ENCODE results near the gene WBP1L.
"Not testable (repeated sequence)": the region's sequence is repeated elsewhere in the genome, so short reads cannot be mapped to it uniquely, and the experiment has no call there.

WBP1L gene

DNA sequence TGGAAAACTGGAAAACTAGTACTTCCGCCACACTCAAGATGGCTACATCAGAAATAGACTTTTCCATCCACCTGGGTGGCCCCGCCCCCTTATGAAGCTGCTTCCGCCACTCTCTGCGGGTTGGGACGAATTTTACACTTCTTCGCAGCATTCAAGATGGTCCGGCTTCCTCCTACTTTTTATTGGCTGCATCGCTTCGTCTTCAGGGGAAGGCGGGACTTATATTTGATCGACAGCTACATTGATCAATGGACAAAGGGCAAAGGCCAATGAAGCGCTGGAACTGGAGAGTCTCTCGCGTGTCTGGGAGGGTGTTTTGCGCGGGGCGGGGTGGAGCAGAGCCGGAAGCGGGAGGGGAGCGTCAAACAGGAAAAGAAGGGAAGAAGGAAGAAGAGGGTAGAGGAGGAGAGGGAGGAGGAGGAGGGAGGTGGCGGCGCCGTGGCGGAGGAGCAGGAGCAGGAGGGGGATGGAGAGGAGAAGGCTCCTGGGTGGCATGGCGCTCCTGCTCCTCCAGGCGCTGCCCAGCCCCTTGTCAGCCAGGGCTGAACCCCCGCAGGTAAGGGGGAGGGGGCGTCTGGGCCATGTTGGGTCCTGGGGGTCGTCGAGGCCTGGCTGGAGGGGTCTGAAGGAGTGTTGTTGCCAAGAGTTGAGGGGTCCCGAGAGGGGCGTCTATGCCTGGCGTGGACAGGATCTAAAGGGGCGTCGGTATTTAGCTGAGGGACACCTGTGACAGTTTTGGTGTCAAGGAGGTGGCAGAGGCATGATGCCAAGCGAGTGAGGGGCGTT lies at the start of gene WBP1L:
Gene WBP1L (plus strand): TSS at position 361 of the 786 bp plus-strand sequence. CDS start 106 bp downstream, at position 467.
- H3K9me2 ChIP-seq (replicated peaks; ENCODE audit: control insufficient read depth, low read length): no peaks in the 10 kb centered on the region; the same call in 1 of the 2 replicates
- H3K9me3 ChIP-seq (ENCODE audit: control insufficient read depth, insufficient read depth, low read length): no peaks in the 10 kb centered on the region
- peak within 1 kb of the TSS; percentile 90 for H3K4me3 ChIP-seq (ENCODE audit: low read length)
- peaks cover 45% of the 10 kb centered on the region for H3K79me2 ChIP-seq (ENCODE audit: control insufficient read depth, low read length)
- peak within 1 kb of the TSS; percentile 19; the same call in 1 of the 2 replicates for H3K27ac ChIP-seq (ENCODE audit: low read depth, low read length)
- no peaks in the 10 kb centered on the region for H3K27me3 ChIP-seq (ENCODE audit: control insufficient read depth, low read length)
- no peaks in the 10 kb centered on the region for H4K20me1 ChIP-seq (ENCODE audit: control insufficient read depth, insufficient read depth, low read depth, low read length)
- H3K36me3 ChIP-seq (ENCODE audit: control insufficient read depth, low read length): no peaks in the 10 kb centered on the region
- H3F3A ChIP-seq (ENCODE audit: control insufficient read depth, insufficient read depth): peaks cover 12% of the 10 kb centered on the region
- TF ChIP-seq CTCF (IDR thresholded peaks at IDR 0.05; ENCODE audit: low read depth, low read length, poor library complexity, severe bottlenecking) (no peak), EZH2phosphoT487 (IDR thresholded peaks at IDR 0.05; ENCODE audit: borderline replicate concordance, low read length) (no peak)
- H3K4me2 ChIP-seq (ENCODE audit: low read length): peak within 1 kb of the TSS; percentile 83
- H3K4me1 ChIP-seq (ENCODE audit: control insufficient read depth, low read length): peaks cover 31% of the 10 kb centered on the region

GRCh38 chr10:102695401-102695800 lies 48.3 kb upstream of the WBP1L start:
- not testable (repeated sequence) for H3K79me2 ChIP-seq (ENCODE audit: control insufficient read depth, low read length); H3K9me3 ChIP-seq (ENCODE audit: control insufficient read depth, insufficient read depth, low read length); H3K27me3 ChIP-seq (ENCODE audit: control insufficient read depth, low read length); H3K4me2 ChIP-seq (ENCODE audit: low read length); H4K20me1 ChIP-seq (ENCODE audit: control insufficient read depth, insufficient read depth, low read depth, low read length); H3K9me2 ChIP-seq (replicated peaks; ENCODE audit: control insufficient read depth, low read length); H3K4me3 ChIP-seq (ENCODE audit: low read length); H3K4me1 ChIP-seq (ENCODE audit: control insufficient read depth, low read length); H3K27ac ChIP-seq (ENCODE audit: low read depth, low read length); H3F3A ChIP-seq (ENCODE audit: control insufficient read depth, insufficient read depth)
- peaks cover 28% of the 10 kb centered on the region for H3K36me3 ChIP-seq (ENCODE audit: control insufficient read depth, low read length)

DNA sequence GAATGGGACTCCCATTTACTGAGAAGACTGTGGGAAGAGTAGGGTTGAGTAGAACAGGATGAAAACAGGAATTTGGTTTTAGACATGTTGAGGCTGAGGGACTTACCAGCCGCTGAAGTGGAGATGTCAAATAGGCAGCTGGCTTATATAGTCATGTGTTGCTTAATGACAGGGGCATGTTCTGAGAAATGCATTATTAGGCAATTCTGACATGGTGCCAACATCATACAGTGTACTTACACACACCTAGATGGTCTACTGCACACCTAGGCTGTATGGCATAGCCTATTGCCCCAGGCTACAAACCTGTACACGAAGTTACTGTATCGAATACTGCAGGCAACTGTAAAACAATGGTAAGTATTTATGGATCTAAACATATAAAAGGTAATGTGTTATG lies 47.0 kb upstream of the WBP1L start:
- Histone ChIP-seq H3K36me3 (ENCODE audit: control insufficient read depth, low read length) (peaks cover 33% of the 10 kb centered on the region), H3K27ac (ENCODE audit: low read depth, low read length) (no peak overlapping the region), H3F3A (ENCODE audit: control insufficient read depth, insufficient read depth) (no peaks in the 10 kb centered on the region), H3K9me2 (replicated peaks; ENCODE audit: control insufficient read depth, low read length) (no peaks in the 10 kb centered on the region), H3K79me2 (ENCODE audit: control insufficient read depth, low read length) (no peaks in the 10 kb centered on the region), H3K4me1 (ENCODE audit: control insufficient read depth, low read length) (no peaks in the 10 kb centered on the region), H3K27me3 (ENCODE audit: control insufficient read depth, low read length) (no peaks in the 10 kb centered on the region), H3K4me2 (ENCODE audit: low read length) (no peak overlapping the region), H4K20me1 (ENCODE audit: control insufficient read depth, insufficient read depth, low read depth, low read length) (no peaks in the 10 kb centered on the region), H3K9me3 (ENCODE audit: control insufficient read depth, insufficient read depth, low read length) (no peaks in the 10 kb centered on the region), H3K4me3 (ENCODE audit: low read length) (no peak overlapping the region)
- TF ChIP-seq CTCF (IDR thresholded peaks at IDR 0.05; ENCODE audit: low read depth, low read length, poor library complexity, severe bottlenecking) (no peak), EZH2phosphoT487 (IDR thresholded peaks at IDR 0.05; ENCODE audit: borderline replicate concordance, low read length) (no peak)

DNA sequence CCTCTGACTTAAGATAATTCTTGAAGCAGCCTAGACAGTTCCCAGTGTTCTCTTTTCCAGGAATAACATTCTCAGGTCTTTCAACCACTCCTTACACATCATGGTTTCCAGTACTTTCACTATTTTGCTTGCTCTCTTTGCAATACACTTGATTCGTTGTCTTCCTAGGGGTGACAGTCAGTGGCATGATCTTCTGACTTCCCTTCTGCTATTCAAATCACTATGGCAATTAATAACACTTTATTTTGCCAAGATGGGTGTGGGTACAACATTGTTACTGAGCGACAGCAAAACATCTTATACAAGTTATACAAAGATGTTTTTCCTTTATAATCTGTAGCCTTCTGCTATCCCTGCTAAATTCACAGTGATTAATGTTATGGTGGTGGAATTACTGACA lies 44.9 kb upstream of the WBP1L start:
- H3K36me3 ChIP-seq (ENCODE audit: control insufficient read depth, low read length): peaks cover 35% of the 10 kb centered on the region
- no peaks in the 10 kb centered on the region for H3K79me2 ChIP-seq (ENCODE audit: control insufficient read depth, low read length)
- no peaks in the 10 kb centered on the region for H4K20me1 ChIP-seq (ENCODE audit: control insufficient read depth, insufficient read depth, low read depth, low read length)
- H3K9me3 ChIP-seq (ENCODE audit: control insufficient read depth, insufficient read depth, low read length): no peaks in the 10 kb centered on the region
- H3K4me2 ChIP-seq (ENCODE audit: low read length): no peak overlapping the region
- H3F3A ChIP-seq (ENCODE audit: control insufficient read depth, insufficient read depth): 0 out of 2 replicates have a peak, but pooled peaks cover 3% of the 10 kb centered on the region
- no peaks in the 10 kb centered on the region for H3K9me2 ChIP-seq (replicated peaks; ENCODE audit: control insufficient read depth, low read length)
- H3K4me1 ChIP-seq (ENCODE audit: control insufficient read depth, low read length): no peaks in the 10 kb centered on the region
- TF ChIP-seq EZH2phosphoT487 (IDR thresholded peaks at IDR 0.05; ENCODE audit: borderline replicate concordance, low read length) (no peak), CTCF (IDR thresholded peaks at IDR 0.05; ENCODE audit: low read depth, low read length, poor library complexity, severe bottlenecking) (no peak)
- no peak overlapping the region for H3K4me3 ChIP-seq (ENCODE audit: low read length)
- H3K27me3 ChIP-seq (ENCODE audit: control insufficient read depth, low read length): no peaks in the 10 kb centered on the region
- no peak overlapping the region for H3K27ac ChIP-seq (ENCODE audit: low read depth, low read length)

Data from DOHH2 (cell line).